ENCODE measurements around the gene ASB17.
"Not testable (repeated sequence)": the region's sequence is repeated elsewhere in the genome, so short reads cannot be mapped to it uniquely, and the experiment has no call there.

Gene ASB17

DNA sequence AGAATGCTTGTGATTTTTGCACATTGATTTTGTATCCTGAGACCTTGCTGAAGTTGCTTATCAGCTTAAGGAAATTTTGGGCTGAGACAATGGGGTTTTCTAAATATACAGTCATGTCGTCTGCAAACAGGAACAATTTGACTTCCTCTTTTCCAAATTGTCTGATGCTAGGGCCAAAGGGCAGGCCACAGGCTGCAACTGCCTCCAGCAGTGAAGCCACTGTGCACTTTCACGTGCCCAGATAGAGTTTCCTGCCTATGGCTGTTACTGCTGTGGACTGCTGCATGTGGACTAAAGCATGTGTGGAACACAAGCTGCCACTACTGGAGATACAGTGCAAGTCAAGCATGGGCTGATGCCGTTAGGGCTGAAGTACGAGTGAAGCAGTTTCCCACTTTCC is 10.8 kb upstream of the ASB17 start:
- peaks cover 0 to 11% of the 10 kb centered on the region in 2 donors for H3K9me3 ChIP-seq (ENCODE audit: control insufficient read depth in 1 of 2, low read length in 2 of 2)
- H3K4me1 ChIP-seq (ENCODE audit: control insufficient read depth in 1 of 2, insufficient read depth in 2 of 2, low read length in 2 of 2); H3K4me3 ChIP-seq (ENCODE audit: low read depth in 1 of 2, low read length in 2 of 2); H3K36me3 ChIP-seq (ENCODE audit: control insufficient read depth in 1 of 2, insufficient read depth in 2 of 2, low read length in 2 of 2); H3K27ac ChIP-seq (ENCODE audit: low read length); H3K27me3 ChIP-seq (ENCODE audit: low read depth, low read length): not testable (repeated sequence)

DNA sequence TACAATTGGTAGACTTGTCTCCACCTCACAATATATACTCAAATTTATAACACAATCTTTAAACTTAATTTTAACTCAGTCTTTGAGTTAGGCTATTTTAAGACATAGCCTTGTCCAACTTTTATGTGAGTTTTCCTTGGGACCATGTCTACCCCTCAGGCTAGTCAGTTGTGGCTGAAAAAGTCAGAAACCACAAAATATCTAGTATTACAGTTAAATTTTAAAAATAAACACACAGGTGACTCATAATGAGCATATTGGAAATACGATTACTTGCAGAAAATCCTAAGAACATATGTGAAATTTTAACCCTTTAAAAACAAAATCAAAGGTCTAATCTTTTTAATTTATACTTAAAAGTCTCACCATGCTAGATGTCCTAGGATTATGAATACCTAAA is 4.8 kb upstream of the ASB17 start:
- Histone ChIP-seq H3K9me3 (ENCODE audit: control insufficient read depth in 1 of 2, low read length in 2 of 2) (peaks cover 0 to 3% of the 10 kb centered on the region in 2 donors), H3K36me3 (ENCODE audit: control insufficient read depth in 1 of 2, insufficient read depth in 2 of 2, low read length in 2 of 2) (no peaks in the 10 kb centered on the region), H3K27ac (ENCODE audit: low read length) (no peak overlapping the region), H3K4me1 (ENCODE audit: control insufficient read depth in 1 of 2, insufficient read depth in 2 of 2, low read length in 2 of 2) (no peaks in the 10 kb centered on the region), H3K27me3 (ENCODE audit: low read depth, low read length) (no peaks in the 10 kb centered on the region), H3K4me3 (ENCODE audit: low read depth in 1 of 2, low read length in 2 of 2) (no peak overlapping the region)

DNA sequence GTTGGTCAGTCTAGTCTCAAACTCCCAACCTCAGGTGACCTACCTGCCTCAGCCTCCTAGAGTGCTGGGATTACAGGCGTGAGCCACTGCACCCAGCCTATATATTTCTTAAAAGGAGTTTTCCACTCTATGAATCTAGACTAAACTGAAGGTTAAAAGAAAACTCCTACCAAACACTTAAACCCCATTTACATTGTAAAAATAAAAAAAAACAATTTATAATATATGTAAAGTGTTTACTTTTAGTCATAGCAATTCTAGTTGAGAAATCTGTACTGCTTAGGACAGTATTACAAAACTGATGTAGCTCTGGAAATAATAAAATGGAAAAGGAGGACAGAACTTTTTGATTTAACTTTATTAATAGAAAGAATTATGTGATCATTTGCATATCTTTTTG is 9.5 kb downstream of the ASB17 start:
- Histone ChIP-seq H3K4me3 (ENCODE audit: low read depth in 1 of 2, low read length in 2 of 2) (no peak overlapping the region), H3K9me3 (ENCODE audit: control insufficient read depth in 1 of 2, low read length in 2 of 2) (no peaks in the 10 kb centered on the region), H3K36me3 (ENCODE audit: control insufficient read depth in 1 of 2, insufficient read depth in 2 of 2, low read length in 2 of 2) (no peaks in the 10 kb centered on the region), H3K27me3 (ENCODE audit: low read depth, low read length) (no peaks in the 10 kb centered on the region), H3K27ac (ENCODE audit: low read length) (no peak overlapping the region), H3K4me1 (ENCODE audit: control insufficient read depth in 1 of 2, insufficient read depth in 2 of 2, low read length in 2 of 2) (no peaks in the 10 kb centered on the region)

DNA sequence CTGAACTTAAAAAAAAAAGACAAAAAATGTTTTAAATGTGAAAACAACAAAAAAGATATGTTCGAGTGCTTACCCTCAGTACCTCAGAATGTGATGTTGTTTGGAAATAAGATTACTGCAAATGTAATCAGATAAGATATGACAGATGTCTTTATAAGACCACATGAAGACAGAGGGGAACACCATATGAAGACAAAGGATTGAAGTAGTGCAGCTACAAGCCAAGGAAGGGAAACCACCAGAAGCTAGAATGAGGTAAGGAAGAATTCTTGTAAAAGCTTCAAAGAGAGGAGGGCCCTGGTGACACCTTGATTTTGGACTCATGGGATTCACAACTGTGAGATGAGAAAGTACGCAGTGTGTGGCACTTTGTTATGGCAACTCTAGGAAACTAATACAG is 15.4 kb downstream of the ASB17 start:
- no peaks in the 10 kb centered on the region for H3K9me3 ChIP-seq (ENCODE audit: control insufficient read depth in 1 of 2, low read length in 2 of 2)
- no peaks in the 10 kb centered on the region for H3K27me3 ChIP-seq (ENCODE audit: low read depth, low read length)
- H3K36me3 ChIP-seq (ENCODE audit: control insufficient read depth in 1 of 2, insufficient read depth in 2 of 2, low read length in 2 of 2) = no peaks in the 10 kb centered on the region
- H3K27ac ChIP-seq (ENCODE audit: low read length) = no peak overlapping the region
- H3K4me3 ChIP-seq (ENCODE audit: low read depth in 1 of 2, low read length in 2 of 2) = no peak overlapping the region
- no peaks in the 10 kb centered on the region for H3K4me1 ChIP-seq (ENCODE audit: control insufficient read depth in 1 of 2, insufficient read depth in 2 of 2, low read length in 2 of 2)

DNA sequence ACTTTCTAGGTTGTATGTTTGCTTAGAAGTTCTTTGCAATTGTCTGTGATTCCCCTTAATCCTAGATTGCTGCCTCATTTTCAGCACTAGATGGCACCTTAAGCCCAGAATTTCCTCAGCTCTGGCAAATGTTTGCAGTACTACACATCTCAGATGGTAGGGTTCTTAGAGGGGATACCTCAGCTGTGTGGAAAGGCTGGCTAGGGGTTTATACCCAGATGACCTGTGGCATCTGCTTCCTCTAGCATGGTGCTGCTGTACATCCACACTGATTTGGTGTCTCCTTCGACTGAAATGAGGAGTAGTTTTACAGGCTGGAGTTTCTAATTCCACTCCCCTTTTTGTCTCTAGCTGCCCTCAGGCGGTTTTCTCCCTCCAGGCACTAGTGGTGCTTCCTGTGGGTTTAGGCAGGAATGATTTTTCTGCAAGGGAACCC is 23.5 kb downstream of the ASB17 start:
- H3K27me3 ChIP-seq (ENCODE audit: low read depth, low read length) = no peaks in the 10 kb centered on the region
- no peak overlapping the region for H3K27ac ChIP-seq (ENCODE audit: low read length)
- no peak overlapping the region for H3K4me3 ChIP-seq (ENCODE audit: low read depth in 1 of 2, low read length in 2 of 2)
- no peaks in the 10 kb centered on the region for H3K4me1 ChIP-seq (ENCODE audit: control insufficient read depth in 1 of 2, insufficient read depth in 2 of 2, low read length in 2 of 2)
- no peaks in the 10 kb centered on the region for H3K36me3 ChIP-seq (ENCODE audit: control insufficient read depth in 1 of 2, insufficient read depth in 2 of 2, low read length in 2 of 2)
- peaks cover 0 to 6% of the 10 kb centered on the region in 2 donors for H3K9me3 ChIP-seq (ENCODE audit: control insufficient read depth in 1 of 2, low read length in 2 of 2)

DNA sequence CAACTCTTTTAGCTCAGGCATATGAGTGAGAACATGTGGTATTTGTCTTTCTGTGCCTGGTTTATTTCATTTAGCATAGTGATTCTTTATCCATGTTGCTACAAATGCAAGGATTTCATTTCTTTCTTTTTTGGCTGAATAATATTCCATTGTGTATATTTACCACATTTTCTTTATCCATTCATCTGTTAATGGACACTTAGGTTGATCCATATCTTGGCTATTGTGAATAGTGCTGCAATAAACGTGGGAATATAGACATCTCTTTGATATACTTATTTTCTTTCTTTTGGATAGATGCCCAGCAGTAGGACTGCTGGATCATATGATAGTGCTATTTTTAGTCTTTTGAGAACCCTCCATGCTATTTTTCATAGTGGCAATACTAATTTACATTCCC is 30.8 kb downstream of the ASB17 start:
- Histone ChIP-seq H3K27me3 (ENCODE audit: low read depth, low read length) (no peaks in the 10 kb centered on the region), H3K36me3 (ENCODE audit: control insufficient read depth in 1 of 2, insufficient read depth in 2 of 2, low read length in 2 of 2) (no peaks in the 10 kb centered on the region), H3K4me3 (ENCODE audit: low read depth in 1 of 2, low read length in 2 of 2) (no peak overlapping the region), H3K27ac (ENCODE audit: low read length) (no peak overlapping the region), H3K4me1 (ENCODE audit: control insufficient read depth in 1 of 2, insufficient read depth in 2 of 2, low read length in 2 of 2) (no peaks in the 10 kb centered on the region), H3K9me3 (ENCODE audit: control insufficient read depth in 1 of 2, low read length in 2 of 2) (peaks cover 0 to 2% of the 10 kb centered on the region in 2 donors)

- Histone ChIP-seq H3K4me3 (ENCODE audit: low read depth in 1 of 2, low read length in 2 of 2) (no peak overlapping the region), H3K4me1 (ENCODE audit: control insufficient read depth in 1 of 2, insufficient read depth in 2 of 2, low read length in 2 of 2) (no peaks in the 10 kb centered on the region), H3K9me3 (ENCODE audit: control insufficient read depth in 1 of 2, low read length in 2 of 2) (no peaks in the 10 kb centered on the region), H3K27me3 (ENCODE audit: low read depth, low read length) (no peaks in the 10 kb centered on the region), H3K27ac (ENCODE audit: low read length) (no peak overlapping the region), H3K36me3 (ENCODE audit: control insufficient read depth in 1 of 2, insufficient read depth in 2 of 2, low read length in 2 of 2) (no peaks in the 10 kb centered on the region)
Measured at GRCh38 chr1:75884437-75884836, 47.8 kb downstream of the ASB17 start.

DNA sequence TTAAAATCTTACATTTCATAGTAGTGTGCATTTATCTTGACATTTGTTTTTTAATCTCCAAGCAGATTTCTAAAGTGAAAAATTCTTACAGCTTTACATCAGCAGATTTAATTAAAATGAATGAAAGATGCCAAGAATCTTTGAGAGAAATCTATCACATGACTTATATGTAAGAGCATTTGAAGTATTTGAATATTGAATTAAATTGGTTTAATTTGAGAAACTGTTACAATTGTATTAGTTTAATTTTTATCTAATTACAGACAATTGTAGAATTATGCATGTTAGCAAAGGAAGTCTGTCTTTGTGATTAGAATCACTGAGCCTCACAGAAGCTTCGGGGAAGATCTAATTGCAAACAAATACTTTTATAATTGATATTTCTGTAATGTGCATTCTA is 52.2 kb downstream of the ASB17 start:
- H3K27ac ChIP-seq (ENCODE audit: low read length) = no peak overlapping the region
- H3K36me3 ChIP-seq (ENCODE audit: control insufficient read depth in 1 of 2, insufficient read depth in 2 of 2, low read length in 2 of 2) = no peaks in the 10 kb centered on the region
- no peaks in the 10 kb centered on the region for H3K4me1 ChIP-seq (ENCODE audit: control insufficient read depth in 1 of 2, insufficient read depth in 2 of 2, low read length in 2 of 2)
- no peak overlapping the region for H3K4me3 ChIP-seq (ENCODE audit: low read depth in 1 of 2, low read length in 2 of 2)
- H3K9me3 ChIP-seq (ENCODE audit: control insufficient read depth in 1 of 2, low read length in 2 of 2) = no peaks in the 10 kb centered on the region
- H3K27me3 ChIP-seq (ENCODE audit: low read depth, low read length) = no peaks in the 10 kb centered on the region

DNA sequence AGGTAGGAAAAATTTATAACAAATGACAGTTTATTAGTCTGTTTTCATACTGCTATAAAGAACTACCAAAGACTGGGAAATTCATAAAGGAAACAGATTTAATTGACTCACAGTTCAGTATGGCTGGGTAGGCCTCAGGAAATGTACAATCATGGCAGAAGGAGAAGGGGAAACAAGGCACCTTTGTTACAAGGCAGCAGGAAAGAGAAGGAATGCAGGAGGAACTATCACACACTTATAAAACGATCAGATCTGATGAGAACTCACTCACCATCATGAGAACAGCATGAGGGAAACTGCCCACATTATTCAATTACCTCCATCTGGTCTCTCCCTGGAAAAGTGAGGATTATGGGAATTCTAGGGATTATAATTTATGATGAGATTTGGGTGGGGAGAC is 61.3 kb downstream of the ASB17 start:
- Histone ChIP-seq H3K9me3 (ENCODE audit: control insufficient read depth in 1 of 2, low read length in 2 of 2) (no peaks in the 10 kb centered on the region), H3K27ac (ENCODE audit: low read length) (no peak overlapping the region), H3K36me3 (ENCODE audit: control insufficient read depth in 1 of 2, insufficient read depth in 2 of 2, low read length in 2 of 2) (no peaks in the 10 kb centered on the region), H3K27me3 (ENCODE audit: low read depth, low read length) (no peaks in the 10 kb centered on the region), H3K4me3 (ENCODE audit: low read depth in 1 of 2, low read length in 2 of 2) (no peak overlapping the region), H3K4me1 (ENCODE audit: control insufficient read depth in 1 of 2, insufficient read depth in 2 of 2, low read length in 2 of 2) (no peaks in the 10 kb centered on the region)
